HG03565 (cell line): ENCODE results near the gene RNF8.
A peak's percentile ranks its signal among the peaks of the same experiment; 100 is the strongest.
"Not testable (repeated sequence)": the region's sequence is repeated elsewhere in the genome, so short reads cannot be mapped to it uniquely, and the experiment has no call there.

ENCODE experiments used
- ATAC-seq: cut with Tn5 transposase; IDR thresholded peaks from one replicate; pipeline ENCODE4 v1.9.1; 2021; ENCODE audit warnings: mild to moderate bottlenecking, moderate library complexity; ENCODE audit not compliant: unreplicated experiment

Gene RNF8

DNA sequence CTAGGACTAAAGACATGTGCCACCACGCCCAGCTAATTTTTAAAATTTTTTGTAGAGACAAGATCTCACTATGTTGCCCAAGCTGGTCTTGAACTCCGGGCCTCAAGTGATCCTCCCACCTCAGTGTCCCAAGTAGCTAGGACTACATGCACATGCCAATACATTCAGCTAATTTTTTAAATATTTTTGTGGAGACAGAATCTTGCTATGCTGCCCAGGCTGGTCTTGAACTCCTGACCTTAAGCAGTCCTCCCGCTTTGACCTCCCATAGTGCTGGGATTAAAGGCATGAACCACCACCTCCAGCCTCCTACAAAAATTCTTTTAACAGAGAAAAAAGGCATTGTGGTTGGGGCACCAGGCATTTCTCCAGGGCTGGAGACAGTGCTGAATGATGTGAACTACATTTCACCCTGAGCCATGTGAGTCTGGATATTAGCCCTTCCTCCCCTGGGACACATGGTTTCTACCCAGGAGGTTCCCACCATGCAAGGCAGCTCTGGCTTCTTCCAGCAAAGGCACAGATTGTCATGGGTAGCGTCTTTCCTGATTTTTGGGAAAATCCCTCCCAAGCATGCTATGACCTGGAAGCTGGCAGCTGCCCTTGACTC lies 42.9 kb downstream of the RNF8 start:
- no peak for ATAC-seq

DNA sequence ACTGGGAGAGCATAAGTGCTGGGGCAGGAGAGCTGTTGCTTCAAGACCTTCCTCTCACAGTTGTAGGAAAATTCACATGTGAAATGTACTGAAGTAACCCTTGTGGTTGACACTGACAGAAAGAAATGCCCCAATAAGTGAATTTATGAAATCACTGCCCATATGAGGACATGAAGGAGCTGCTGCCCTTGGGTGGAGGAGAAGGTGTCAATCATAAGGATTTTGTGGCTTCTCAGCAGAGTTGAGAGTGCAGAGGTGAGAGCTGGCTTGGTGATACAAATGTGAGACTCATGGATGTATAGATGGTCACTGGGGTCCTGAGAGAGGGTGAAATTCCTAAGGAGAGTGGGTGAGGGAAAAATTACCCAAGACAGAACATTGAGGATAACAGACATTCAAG lies 45.3 kb downstream of the RNF8 start:
- no peak for ATAC-seq

DNA sequence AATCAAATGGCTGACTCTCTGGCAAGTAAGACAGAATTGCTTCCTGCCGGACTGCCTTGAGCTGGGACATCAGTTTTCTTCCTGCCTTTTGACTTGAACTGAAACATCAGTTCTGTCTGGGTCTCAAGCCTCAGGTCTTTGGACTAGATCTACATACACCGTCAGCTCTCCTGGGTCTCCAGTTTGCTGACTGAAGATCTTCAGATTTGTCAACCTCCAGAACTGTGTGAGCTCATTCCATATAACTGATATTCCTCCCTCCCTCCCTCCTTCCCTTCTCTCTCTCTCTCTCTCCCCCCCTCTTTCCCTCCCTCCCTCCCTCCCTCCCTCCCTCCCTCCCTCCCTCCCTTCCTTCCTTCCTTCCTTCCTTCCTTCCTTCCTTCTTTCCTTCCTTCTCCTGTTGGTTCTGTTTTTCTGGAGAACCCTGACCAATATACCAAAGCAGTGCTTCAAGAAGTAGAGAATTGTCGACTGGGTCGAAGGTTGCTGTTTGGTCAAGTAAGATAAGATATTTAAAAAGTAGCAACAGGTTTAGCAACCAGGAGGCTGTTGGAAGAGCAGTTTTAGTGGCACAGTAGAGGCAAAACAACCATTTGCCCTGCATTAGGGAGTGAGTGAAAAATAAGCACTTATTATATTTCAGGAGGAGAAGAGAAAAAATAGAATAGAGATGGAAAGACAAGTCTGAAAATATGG lies 46.2 kb downstream of the RNF8 start:
- ATAC-seq = no peak

DNA sequence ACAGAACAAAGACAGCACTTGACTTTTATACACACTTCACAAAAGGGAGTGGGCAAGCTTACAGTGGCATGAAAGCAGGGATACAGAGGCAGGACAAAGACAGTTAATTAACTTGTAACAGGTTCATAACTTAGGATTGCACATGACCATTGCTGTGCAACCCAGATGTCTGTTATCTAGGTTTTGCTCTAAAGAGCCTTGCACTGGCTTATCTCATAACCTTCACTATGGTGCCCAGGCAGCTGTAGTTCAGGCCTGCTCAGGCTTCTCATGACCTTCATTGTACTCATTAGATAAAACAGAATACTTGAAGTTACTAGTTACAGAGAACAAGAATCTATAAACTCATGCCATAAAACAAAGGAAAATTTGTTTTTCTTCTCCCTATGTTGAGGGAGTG lies 47.9 kb downstream of the RNF8 start:
- ATAC-seq = not testable (repeated sequence)

DNA sequence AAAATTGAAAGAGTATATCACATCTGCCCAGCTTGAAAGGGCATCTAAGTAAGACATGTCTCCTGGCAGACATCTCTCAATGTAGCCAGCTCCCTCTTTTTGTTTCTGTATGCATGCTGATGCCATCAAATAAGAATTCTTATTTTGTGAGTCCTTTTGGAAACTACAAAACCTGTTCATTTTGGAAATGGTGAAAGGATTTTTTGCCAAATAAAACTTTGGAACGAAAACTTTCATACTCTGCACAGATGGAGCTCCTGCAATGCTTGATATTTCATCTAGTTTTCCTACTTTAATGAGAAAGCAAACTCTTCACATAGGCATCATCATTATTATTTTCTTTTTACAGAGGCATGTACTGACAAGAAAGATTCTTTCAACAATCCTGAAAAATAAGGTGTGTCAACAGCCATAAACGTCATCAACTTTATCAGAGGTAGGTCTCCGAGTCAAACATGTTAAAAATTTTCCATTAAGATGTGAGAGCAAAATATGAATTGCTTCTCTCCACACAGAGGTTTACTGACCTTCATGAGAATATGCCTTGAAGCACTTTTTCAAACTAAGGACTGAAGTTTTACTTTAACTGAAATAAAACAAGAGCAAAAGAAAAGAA lies 53.1 kb downstream of the RNF8 start:
- ATAC-seq = no peak

DNA sequence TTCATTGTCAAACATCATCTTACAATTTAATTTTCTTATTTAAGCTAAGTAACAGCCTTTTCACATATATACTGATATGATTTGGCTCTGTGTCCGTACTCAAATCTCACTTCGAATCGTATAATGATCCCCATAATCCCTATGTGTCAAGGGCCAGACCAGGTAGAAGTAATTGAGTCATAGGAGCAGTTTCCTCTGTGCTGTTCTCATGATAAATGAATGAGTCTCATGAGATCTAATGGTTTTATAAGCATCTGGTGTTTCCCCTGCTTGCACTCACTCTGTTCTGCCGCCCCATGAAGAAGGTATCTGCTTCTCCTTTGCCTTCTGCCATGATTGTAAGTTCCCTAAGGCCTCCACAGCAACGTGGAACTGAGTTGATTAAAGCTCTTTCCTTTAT lies 54.2 kb downstream of the RNF8 start:
- ATAC-seq = no peak

DNA sequence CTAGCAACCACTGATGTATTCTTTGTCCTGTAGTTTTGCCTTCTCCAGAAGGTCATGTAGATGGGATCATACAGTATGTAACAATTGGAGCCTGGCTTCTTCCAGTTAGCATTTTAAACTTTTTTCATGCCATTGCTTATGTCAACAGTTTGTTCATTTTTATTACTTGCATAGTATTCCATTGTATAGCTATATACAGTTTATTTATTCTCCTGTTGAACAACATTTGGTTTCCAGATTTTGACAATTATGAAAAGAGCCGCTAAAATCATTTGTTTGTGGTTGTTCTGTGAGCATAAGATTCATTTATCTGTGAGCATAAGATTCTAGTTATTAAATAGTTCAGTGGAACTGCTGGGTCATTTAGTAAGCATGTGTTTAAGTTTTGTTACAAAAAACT lies 55.7 kb downstream of the RNF8 start:
- ATAC-seq = no peak

DNA sequence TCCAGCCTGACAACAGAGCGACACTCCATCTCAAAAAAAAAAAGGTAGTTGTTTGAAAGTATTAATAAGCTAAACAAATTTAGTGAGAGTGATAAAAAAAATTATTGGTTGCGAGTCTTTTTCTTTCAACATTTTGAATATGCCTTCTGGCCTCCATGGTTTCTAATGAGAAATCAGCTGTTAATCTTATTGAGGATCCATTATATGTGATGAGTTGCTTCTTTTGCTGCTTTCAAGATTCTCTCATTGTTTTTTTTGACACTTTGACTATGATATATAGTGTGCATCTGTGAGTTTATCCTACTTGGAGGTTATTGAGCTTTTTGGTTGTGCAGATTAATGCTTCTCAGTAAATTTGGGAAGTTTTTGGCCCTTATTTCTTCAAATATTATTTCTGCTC lies 63.6 kb downstream of the RNF8 start:
- no peak for ATAC-seq

DNA sequence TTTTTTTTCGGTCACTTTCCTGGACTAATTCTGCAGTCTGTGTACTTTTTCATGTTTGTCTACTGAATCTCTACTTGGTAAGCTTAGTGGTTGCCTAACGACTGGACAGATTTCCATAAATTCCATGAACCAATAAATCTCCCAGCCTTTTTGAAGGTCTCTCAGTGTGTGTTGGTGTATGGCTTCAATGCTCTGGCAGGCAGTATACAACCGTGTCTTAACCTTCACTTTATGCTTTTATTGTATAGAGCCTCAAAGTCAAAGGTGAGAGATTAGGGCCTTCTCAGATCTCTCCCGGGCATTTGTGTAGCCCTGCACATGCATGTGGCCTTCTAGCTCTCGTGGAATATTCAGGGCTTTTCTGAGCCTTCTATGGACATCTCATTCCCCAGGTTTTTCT lies 64.9 kb downstream of the RNF8 start:
- no peak for ATAC-seq

DNA sequence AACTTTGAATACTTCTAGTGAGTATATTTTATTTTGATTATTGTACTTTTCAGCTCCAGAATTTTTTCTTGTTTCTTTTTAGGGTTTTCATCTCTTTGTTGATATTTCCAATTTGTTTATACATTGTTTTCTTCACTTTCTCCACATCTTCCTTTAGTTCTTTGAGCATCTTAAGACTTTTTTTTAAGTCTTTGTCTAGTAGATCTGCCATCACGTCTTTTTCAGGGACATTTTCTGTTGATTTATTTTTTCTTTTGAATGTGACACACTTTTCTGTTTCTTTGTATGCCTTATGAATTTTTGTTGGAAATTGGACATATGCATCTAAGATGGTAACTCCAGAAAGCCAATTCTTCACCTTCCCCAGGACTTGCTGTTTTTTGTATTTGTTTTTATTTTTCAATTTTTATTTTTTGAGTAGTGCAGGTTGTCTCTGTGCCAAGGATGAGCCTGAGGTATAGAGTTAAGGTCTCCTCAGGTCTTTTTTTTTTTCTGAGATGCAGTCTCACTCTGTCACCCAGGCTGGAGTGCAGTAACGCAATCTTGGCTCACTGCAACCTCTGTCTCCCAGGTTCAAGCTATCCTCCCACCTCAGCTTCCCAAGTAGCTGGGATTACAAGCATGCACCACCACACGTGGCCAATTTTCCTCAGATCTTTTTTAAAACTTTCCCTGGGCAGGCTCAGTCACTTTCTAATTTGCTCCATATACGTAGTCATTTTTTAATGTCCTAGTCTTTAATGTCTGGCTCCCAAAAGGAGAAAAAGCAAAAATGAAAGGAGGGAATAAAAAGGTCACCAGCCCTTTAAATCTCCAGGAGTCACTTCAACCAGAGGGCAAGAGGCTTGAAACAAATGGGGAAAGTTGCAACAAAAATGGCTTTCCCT lies 72.5 kb downstream of the RNF8 start:
- ATAC-seq = no peak

DNA sequence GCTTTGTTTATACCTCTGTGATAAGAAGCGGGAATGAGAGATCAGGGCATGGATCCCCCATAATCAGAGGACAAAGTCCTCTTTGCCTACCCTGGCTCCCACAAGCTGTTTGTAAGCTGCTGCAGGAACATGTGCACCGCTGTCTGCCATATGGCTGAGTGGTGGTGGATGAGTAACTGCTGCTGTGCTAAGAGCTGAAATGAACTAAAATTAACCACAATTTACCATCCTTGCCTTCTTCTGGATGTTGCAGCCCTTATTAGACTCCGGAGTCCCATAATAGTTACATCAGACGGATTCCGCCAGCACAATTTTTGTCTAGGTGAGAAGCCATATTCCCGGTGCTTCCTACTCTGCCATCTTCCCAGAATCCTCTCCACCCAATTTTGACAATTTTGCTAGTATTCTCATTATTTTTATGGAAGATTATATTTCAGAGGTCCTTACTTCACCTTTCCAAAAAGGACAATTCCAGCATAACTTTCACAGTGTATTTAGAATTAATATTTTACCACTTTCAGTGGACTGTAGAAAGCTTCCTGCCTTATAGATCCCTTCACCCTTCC lies 73.2 kb downstream of the RNF8 start:
- no peak for ATAC-seq

DNA sequence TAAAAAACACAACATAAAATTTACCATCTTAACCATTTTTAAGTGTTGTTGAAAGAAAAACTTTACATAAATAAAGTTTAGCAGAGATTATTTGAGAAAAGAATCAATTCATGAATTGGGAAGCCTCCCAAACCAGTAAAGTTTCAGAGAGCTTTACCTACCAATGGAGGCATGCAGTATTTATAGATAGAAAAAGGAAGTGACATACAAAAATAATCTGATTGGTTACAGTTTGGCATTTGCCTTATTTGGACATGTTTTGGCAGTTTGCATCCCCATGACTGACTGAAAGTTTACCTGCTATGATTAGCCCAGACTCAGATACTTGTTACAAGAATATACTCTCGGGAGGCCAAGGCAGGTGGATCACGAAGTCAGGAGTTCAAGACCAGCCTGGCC lies 75.6 kb downstream of the RNF8 start:
- no peak for ATAC-seq

DNA sequence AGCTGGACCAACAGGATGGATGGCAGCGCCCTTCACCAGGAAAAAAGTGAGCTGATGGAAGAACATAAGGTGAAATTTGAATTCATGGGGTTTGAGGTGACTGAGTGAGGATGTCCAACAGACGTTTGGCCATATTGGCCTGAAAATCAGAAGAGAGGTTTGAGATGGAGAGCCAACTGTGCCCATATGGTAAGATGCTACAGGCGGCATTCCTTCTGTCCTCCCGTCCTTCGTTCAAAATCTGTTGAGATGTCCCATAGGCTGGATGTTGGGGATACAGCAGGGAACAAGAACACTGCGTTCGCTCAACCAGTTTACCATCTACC lies 78.8 kb downstream of the RNF8 start:
- no peak for ATAC-seq

DNA sequence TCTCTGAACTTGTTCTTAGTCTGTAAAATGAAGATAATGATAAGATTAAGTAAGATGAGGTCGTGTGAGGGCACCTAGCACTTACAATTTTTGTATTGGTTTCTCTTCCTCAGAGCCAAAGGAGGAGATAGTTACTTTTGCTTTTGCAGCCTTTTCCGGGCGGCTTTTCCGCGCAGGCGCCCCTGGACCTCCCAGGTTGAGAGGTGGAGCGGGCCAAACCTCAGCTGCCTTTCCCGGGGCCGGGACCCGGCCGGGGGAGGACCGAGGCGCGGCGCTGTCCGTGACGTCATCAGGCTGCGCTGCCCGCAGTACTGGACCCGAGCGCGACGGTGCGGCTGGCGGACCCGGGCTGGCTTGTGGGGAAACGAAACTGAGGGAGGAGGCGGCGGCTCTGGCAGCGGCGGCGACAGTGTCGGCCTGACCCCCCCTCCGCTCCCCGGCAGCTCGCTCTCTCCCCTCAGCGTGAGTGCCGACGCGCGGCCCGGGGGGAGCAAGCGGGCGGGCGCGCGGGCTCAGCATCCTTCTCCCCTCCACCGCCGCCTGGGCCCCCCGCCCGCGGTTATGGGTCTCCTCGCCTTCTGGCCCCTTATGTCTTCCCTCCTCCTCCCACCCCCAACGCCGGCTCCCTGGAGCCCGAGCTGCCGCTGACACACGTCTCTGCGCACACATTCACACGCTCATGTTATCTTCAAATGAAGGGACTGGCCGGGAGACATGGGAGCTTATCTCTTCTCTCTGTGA lies 79.3 kb downstream of the RNF8 start, which contains the start of gene CMTR1:
TSS of gene CMTR1 (plus strand) at position 306 of the 741 bp plus-strand sequence. CDS start 2,409 bp downstream, outside the sequence.
- peak; percentile 79 for ATAC-seq

DNA sequence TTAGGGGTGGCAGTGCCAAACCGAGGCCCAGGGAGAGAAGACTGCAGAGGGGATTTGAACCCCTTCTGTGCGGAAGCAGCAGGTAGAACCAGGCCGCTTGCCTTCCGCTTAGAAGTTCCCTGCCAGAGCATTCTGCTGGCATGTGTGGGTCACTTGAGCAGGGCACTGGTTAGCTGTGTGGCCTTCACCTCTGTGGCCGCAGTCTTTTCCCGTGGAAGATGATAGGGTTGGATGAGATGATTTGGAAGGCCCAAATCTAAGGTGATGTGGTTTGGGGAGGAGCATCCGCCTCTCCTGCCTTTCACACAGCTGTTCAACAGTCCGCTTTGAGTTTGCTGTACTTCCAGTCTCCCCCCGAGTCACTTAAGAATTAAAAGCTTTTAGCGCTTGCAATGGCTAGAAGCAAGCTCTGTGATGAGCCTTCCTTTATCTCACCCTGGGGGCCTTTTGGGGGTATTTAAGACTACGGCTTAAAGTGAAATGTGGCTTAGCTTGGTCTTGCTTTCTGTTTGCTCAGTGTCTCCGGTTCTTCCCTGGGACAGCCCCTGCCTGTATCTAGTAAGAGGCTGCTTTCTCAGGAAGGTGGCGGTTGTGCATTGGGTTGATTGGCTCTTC lies 80.0 kb downstream of the RNF8 start:
- ATAC-seq = peak; percentile 19

DNA sequence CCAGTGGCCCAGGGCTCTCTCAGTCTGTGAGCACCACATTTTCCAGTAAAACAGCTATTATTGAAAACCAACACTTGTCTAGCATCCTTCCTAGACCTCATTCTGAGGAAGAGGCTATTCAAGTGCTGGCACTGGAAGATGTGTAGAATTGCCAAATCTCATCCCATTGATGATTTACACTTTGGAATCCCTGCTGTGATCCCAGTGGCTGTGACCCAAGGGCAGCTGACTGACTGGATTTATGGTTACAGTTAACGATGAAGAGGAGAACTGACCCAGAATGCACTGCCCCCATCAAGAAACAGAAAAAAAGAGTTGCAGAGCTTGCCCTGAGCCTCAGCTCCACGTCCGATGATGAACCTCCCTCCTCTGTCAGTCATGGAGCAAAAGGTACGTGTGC lies 81.6 kb downstream of the RNF8 start:
- no peak for ATAC-seq

DNA sequence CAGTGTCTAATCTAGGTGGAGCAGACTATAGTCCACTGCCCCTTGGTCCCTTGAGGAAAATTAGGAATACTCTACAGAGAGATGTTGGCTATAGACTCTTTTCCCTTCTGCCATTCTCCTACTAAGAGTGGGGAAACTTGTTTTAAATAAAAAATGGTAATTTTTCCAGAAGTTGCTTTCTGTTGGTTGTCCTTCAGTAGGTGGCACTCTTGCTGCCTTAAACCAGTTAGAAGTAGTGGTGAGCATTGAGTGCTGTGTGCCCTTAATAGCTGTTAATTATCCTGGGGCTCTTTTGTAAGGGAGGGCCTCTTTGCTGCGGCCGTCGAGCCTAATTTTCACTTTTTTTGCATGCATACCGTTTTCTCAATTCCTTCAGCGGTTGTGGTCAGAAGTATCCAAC lies 82.0 kb downstream of the RNF8 start:
- ATAC-seq = no peak

DNA sequence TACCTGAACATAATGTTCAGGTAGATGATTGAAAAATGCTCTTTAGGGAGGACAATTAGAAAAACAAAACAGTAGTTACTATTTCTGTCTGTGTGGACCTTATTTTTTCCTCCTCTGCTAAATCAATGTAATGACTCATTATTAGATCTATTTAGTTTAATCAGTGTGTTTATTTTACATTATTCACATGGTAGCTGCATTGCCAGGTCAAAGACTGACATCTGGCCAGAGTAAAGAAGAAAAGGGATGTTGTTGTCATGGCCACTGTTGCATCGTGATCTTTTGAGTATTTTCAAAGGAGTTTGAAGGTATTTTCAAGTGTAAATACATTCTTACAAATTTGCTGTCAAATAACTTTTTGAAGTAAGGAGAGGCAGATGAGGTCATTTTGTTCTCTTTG lies 85.1 kb downstream of the RNF8 start:
- ATAC-seq = no peak

DNA sequence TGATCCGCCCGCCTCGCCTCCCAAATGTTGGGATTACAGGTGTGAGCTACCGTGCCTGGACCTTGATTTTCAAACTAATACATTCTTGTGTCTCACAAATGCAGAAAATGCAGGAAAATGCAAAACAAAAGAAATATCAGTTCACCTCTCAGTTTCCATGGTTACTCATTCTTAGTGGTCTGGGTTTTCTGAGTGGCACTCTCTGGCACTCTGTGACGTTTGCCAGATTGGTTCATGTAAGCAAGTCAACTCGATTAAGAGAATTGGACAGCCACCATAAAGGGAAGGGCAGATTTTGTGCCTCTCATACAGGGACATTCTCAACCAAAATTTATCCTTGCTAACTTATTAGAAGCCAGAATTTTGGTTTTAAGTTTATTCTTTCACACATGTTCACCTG lies 87.9 kb downstream of the RNF8 start:
- no peak for ATAC-seq
